PC-3 (cell line): ENCODE data around the gene ERRFI1.

Experiments
- EZH2 ChIP-seq: fragments of 300-600 bp; sonication (generic); IDR thresholded peaks from one replicate; pipeline ENCODE4 v1.6.1; 2017; ENCODE audit warnings: antibody characterized with exemption, mild to moderate bottlenecking, low read length; ENCODE audit not compliant: unreplicated experiment
- EZH2phosphoT487 ChIP-seq: fragments of 300-600 bp; sonication (generic); IDR thresholded peaks from 2 replicates; pipeline ENCODE4 v1.6.1; 2018; ENCODE audit warnings: mild to moderate bottlenecking, antibody characterized with exemption, low read length, borderline replicate concordance
- TF ChIP-seq, protein P1 (sequence below): fragments of 300-600 bp; sonication (generic); conservative IDR thresholded peaks from 2 replicates; pipeline ENCODE4 v1.5.1; 2017; ENCODE audit warnings: antibody characterized with exemption, low read depth, mild to moderate bottlenecking, low read length

DNA sequence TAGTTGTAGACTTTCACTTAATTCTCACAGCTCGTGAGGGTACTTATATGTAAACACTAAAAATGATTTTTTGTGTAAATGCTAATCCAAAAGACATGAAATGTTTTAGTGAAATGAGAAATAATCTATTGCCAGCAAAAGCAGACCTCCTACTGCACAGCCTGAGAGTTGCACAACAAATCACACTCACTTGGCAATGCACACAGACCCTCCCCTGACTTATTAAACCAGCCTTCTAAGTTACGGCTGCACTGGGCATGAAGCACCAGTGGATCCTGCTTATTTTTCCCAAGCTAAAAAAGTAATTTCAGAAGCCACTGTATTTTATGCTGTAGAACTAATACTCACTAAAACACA, 10.3 kb downstream of the ERRFI1 start:
- TF ChIP-seq, protein P1, sequence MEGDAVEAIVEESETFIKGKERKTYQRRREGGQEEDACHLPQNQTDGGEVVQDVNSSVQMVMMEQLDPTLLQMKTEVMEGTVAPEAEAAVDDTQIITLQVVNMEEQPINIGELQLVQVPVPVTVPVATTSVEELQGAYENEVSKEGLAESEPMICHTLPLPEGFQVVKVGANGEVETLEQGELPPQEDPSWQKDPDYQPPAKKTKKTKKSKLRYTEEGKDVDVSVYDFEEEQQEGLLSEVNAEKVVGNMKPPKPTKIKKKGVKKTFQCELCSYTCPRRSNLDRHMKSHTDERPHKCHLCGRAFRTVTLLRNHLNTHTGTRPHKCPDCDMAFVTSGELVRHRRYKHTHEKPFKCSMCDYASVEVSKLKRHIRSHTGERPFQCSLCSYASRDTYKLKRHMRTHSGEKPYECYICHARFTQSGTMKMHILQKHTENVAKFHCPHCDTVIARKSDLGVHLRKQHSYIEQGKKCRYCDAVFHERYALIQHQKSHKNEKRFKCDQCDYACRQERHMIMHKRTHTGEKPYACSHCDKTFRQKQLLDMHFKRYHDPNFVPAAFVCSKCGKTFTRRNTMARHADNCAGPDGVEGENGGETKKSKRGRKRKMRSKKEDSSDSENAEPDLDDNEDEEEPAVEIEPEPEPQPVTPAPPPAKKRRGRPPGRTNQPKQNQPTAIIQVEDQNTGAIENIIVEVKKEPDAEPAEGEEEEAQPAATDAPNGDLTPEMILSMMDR: no peak
- TF ChIP-seq EZH2: no peak
- TF ChIP-seq EZH2phosphoT487: no peak
